NOMO-1 treated with dmso at 0.1 percent for 144 hours (cell line): ENCODE results near the gene SLC15A4.

ENCODE experiments used
- DNase-seq: peaks from one replicate; lab custom pipeline; 2025; ENCODE audit not compliant: unreplicated experiment; lab: John Stamatoyannopoulos, UW

SLC15A4 gene

DNA sequence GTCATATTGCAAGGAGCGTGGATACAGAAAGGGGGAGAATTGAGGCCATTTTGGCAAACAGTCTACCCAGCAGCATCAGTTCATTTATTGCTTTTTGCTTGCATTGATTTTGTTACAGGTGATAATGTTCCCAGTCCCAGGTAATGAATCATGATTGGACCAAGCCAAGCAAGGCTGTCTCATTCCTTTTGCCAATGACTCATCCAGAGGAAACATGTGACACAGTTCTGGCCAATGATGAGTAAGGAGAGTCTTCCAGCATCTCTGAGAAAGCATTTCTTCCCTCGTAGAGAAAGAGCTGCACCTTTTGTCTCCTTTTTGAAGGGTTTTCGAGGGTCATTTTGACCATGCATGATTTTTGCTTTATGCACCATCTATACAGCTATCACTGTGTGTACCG lies 68.2 kb downstream of the SLC15A4 start:
- no peak for DNase-seq

DNA sequence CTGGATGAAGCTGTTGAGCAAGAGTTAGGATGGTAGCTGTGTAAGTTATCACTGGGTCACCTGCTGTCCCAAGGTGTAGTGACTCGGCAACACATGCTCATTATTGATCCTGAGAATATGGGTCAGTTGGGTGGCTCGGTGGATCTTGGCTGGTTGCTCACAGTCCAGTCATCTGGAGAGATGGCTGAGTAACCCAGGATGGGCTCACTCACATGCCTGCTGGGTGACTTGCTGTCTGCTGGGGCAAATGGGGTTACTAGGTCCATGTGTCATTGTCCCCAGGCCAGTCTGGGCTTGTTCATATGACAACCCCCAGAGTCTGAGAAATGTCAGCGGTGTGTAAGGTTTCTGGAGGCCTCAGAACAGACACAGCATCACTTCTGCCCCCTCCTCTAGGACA lies 69.5 kb downstream of the SLC15A4 start:
- no peak for DNase-seq

DNA sequence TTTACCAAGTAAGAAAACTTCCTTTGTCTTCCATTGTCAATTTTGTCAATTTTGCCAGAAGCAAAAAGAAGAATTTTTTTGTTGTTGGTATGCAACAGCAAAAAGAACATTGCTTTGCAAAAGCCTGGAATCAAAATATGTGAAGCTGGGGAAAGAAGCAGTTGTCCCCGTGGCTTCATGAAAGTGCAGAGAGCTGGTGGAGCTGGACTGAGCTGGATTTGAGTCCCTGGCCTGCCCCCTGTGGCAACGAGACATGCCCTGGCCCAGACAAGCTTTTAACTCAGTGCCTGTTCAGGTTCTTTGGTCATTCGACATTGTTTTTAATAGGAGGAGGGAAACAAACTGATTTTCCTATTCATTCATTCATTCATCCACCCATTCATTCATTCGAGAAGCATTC lies 70.3 kb downstream of the SLC15A4 start:
- no peak for DNase-seq

DNA sequence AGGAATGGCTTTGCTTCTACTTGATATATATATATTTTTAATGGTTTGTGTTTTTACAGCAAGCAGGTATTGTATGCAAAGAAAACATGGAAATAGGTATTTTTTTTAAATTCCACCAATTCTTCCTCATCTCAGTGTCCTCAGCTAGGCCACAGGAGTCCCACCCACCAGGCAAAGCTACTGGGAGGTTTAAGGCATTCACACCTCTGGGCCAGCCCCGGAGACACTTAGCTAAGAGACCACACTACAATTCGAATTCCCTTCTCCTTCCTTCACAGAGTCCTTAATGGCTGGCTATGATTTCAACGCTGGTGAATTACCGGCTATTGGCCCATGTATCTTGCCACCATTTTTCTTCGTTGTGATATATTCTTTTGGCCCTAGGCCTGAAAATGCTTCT lies 71.4 kb downstream of the SLC15A4 start:
- no peak for DNase-seq

DNA sequence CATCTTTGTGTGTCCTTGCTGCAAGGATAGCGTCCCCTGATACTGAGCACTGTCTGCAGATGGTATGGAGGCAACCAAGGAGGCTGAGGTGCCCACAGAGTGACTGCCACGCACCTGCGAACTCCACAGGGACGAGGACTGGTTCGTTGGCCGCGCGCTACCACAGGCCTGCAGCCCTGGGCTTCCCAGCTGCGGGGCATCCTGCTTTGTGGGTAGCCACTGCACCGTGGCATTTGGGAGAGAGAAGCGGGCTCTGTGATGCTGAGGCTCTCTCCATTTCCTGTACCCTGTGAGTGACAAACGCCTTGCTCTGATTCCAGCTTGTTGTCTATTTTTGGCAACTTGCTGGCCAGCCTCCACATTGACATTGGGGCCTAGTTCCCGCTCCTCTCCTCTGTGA lies 76.3 kb downstream of the SLC15A4 start:
- no peak for DNase-seq

DNA sequence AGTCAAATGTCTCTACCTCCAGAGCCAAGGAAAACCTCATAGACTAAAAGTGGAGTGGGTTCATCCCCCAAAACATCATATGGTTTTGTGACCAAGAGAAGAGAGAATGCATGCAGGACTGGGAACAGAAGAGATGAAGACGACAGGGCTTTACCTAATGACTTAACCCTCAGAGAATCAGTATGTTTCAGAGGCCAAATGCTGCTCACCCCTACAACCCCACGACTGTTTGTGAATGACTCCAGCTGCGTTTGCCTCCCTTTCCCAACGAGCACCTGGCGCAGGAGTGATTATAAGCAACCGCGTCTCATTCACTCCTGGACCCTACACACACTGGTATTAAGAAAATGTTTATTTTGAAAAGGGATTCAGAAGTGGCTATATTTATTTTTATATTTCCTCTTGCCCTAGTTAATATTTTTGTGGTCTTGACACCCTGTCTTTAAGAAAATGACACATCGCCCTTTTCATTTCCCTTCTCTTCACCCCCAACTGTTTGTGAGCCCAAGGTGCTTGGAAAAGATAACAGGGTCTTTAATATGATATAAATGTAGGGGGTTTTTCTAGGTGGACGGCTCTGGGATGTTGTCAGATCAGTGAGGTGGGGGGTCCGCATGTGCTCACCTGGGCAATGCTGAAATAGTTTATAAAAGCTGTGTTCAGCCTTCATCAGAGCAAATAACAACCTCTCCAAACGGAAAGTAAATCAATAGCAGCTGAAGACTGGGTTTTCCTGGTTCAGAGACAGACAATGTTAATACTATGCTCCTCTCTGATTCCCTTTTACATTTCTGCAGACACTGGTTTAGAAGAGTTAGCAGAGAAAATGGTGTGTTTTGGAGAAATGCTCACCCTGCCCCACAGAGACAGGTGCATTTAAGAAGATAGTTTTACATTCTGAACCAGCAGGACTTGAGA lies 77.7 kb downstream of the SLC15A4 start:
- DNase-seq = no peak

DNA sequence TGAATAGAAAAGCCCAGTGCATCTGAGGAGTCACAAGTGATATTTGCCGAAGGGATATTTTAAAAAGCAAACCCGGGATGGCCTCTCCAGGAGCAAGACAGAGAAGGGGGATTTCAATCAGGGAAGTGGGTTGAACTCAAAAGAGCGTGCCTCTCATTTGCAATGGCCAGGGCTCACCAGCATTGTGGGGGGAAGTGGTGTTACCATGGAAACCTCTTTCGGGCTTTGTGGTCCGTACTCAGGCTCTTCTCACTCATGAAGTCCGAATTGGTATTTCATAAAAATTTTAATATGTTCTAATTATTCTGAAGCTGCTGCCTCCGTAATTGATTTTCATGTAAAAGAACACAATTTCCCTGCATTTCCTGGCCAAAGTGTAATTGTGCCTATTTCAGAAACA lies 79.8 kb downstream of the SLC15A4 start:
- no peak for DNase-seq
